Loucy (cell line): ENCODE data around the gene OSBPL2.
A peak's percentile ranks its signal among the peaks of the same experiment; 100 is the strongest.

Experiments
- H2AFZ ChIP-seq: fragments of 200-600 bp; sonication (generic); 2 replicates; pipeline ENCODE4 v1.6.0; 2016; ENCODE audit warnings: antibody characterized with exemption, mild to moderate bottlenecking, low read length, moderate library complexity
- H3F3A ChIP-seq: fragments of 200-600 bp; 2 replicates; pipeline ENCODE4 v1.6.0; 2016; ENCODE audit warnings: antibody characterized with exemption, low read depth, mild to moderate bottlenecking
- H3K27me3 ChIP-seq: fragments of 200-600 bp; sonication (generic); 2 replicates; pipeline ENCODE4 v1.6.1; 2014; ENCODE audit warnings: low read length, mild to moderate bottlenecking; ENCODE audit not compliant: insufficient read depth, poor library complexity, severe bottlenecking
- H3K36me3 ChIP-seq: fragments of 200-600 bp; sonication (generic); 2 replicates; pipeline ENCODE4 v1.6.1; 2016; ENCODE audit warnings: low read length; ENCODE audit not compliant: insufficient read depth
- H3K4me1 ChIP-seq: fragments of 200-600 bp; sonication (generic); 2 replicates; pipeline ENCODE4 v1.5.1; 2014; ENCODE audit warnings: low read length, mild to moderate bottlenecking; ENCODE audit not compliant: insufficient read depth, poor library complexity, severe bottlenecking
- H3K4me2 ChIP-seq: fragments of 200-600 bp; sonication (generic); 2 replicates; pipeline ENCODE4 v1.6.0; 2014; ENCODE audit warnings: antibody characterized with exemption, low read length, low read depth, mild to moderate bottlenecking; ENCODE audit not compliant: poor library complexity, severe bottlenecking
- H3K4me3 ChIP-seq: fragments of 200-600 bp; sonication (generic); 2 replicates; pipeline ENCODE4 v1.5.1; 2014; ENCODE audit warnings: low read length, mild to moderate bottlenecking, mixed read lengths; ENCODE audit not compliant: poor library complexity, severe bottlenecking
- H3K79me2 ChIP-seq: fragments of 200-600 bp; sonication (generic); 2 replicates; pipeline ENCODE4 v1.6.1; 2014; ENCODE audit warnings: low read length; ENCODE audit not compliant: insufficient read depth
- H3K9ac ChIP-seq: fragments of 200-600 bp; sonication (generic); 2 replicates; pipeline ENCODE4 v1.6.0; 2014; ENCODE audit warnings: mild to moderate bottlenecking, low read depth, low read length, moderate library complexity; ENCODE audit not compliant: poor library complexity, severe bottlenecking
- H3K9me2 ChIP-seq: fragments of 200-600 bp; sonication (generic); replicated peaks from 2 replicates; pipeline ENCODE4 v1.6.1; 2016; ENCODE audit warnings: low read depth, low read length, mixed read lengths
- H3K9me3 ChIP-seq: fragments of 200-600 bp; sonication (generic); 2 replicates; pipeline ENCODE4 v1.6.1; 2014; ENCODE audit warnings: mild to moderate bottlenecking, antibody characterized with exemption, low read length, low read depth; ENCODE audit not compliant: insufficient read depth
- H4K20me1 ChIP-seq: fragments of 200-600 bp; sonication (generic); 2 replicates; pipeline ENCODE4 v1.6.0; 2014; ENCODE audit warnings: antibody characterized with exemption, low read length, mild to moderate bottlenecking; ENCODE audit not compliant: insufficient read depth, poor library complexity, severe bottlenecking
- EZH2phosphoT487 ChIP-seq: fragments of 200-600 bp; IDR thresholded peaks from 2 replicates; pipeline ENCODE4 v1.6.1; 2018; ENCODE audit warnings: antibody characterized with exemption, mild to moderate bottlenecking, moderate library complexity, borderline replicate concordance
- TF ChIP-seq, protein P1 (sequence below): fragments of 200-600 bp; sonication (generic); conservative IDR thresholded peaks from 2 replicates; pipeline ENCODE4 v1.5.1; 2014; ENCODE audit warnings: mild to moderate bottlenecking, antibody characterized with exemption, low read length

The OSBPL2 gene

DNA sequence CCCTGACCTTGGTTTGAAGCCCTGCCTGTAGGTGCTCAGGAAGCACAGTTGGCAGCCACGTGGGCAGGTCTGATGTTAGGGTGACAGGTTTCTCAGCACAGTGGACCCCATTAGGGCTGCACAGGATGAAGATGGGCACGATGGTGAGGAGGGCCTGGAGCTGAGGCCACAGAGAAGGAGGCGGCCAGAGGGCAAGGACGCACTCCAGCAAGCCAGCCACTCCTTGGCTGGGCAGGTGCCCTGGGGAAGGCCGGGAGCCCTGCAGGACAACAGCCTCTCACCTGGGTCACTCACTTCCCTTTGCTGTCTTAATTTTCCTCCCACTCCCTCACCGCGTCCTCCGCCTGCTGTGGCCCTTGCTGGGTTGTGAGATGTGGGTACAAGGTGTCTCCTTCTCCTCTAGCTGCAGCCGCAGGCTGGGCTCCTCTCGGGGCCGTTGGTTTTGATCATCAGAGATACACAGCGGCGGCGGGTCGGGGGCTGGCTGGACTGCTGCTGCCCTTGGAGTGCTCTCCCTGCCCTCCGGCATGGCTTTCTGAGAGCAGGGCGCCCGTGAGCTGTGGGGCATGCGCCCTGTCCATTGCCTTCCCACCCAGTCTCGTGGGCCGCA is 5.7 kb downstream of the OSBPL2 start:
- Histone ChIP-seq H3K4me1 (peaks cover 66% of the 10 kb centered on the region), H3F3A (no peaks in the 10 kb centered on the region; the same call in 1 of the 2 replicates), H3K4me2 (peak overlapping the region; percentile 96), H2AFZ (peak overlapping the region; percentile 58; the same call in 1 of the 2 replicates), H3K9me2 (no peaks in the 10 kb centered on the region), H3K36me3 (no peaks in the 10 kb centered on the region), H3K27me3 (no peaks in the 10 kb centered on the region), H3K79me2 (peaks cover 97% of the 10 kb centered on the region), H3K9ac (peak overlapping the region; percentile 66), H4K20me1 (peaks cover 78% of the 10 kb centered on the region), H3K4me3 (peak overlapping the region; percentile 72), H3K9me3 (no peaks in the 10 kb centered on the region)
- TF ChIP-seq EZH2phosphoT487, result no peak
- TF ChIP-seq, protein P1, sequence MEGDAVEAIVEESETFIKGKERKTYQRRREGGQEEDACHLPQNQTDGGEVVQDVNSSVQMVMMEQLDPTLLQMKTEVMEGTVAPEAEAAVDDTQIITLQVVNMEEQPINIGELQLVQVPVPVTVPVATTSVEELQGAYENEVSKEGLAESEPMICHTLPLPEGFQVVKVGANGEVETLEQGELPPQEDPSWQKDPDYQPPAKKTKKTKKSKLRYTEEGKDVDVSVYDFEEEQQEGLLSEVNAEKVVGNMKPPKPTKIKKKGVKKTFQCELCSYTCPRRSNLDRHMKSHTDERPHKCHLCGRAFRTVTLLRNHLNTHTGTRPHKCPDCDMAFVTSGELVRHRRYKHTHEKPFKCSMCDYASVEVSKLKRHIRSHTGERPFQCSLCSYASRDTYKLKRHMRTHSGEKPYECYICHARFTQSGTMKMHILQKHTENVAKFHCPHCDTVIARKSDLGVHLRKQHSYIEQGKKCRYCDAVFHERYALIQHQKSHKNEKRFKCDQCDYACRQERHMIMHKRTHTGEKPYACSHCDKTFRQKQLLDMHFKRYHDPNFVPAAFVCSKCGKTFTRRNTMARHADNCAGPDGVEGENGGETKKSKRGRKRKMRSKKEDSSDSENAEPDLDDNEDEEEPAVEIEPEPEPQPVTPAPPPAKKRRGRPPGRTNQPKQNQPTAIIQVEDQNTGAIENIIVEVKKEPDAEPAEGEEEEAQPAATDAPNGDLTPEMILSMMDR, result no peak

DNA sequence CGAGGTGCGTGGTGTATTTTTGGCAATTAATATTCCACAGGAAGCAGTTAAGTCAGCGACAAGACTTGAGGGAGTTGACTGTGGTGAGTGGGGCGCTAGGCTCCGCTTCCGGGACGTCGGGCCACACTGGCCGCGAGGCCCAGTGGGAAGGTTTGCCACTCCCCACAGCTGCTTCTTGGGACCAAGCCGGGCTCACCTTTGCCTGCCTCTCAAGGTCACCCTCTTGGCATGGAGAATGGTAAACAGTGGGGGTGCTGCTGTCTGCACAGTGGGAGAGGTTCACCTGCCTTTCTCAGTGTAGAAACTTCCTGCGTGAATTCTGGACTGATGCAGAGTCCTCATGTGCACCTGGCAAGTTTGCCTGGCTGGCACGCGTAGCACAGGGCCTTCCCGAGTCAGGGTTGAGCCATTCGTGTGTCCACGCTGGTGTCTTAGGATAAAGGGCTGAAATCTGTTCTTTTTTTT is 6.4 kb downstream of the OSBPL2 start:
- no peaks in the 10 kb centered on the region for H3K36me3 ChIP-seq
- H3K27me3 ChIP-seq, result no peaks in the 10 kb centered on the region
- no peaks in the 10 kb centered on the region; the same call in 1 of the 2 replicates for H3F3A ChIP-seq
- peaks cover 77% of the 10 kb centered on the region for H4K20me1 ChIP-seq
- peak overlapping the region; percentile 66 for H3K9ac ChIP-seq
- no peaks in the 10 kb centered on the region for H3K9me3 ChIP-seq
- H2AFZ ChIP-seq, result peak overlapping the region; percentile 58
- H3K4me1 ChIP-seq, result peaks cover 62% of the 10 kb centered on the region
- H3K4me2 ChIP-seq, result peak overlapping the region; percentile 96
- no peak for TF ChIP-seq EZH2phosphoT487
- TF ChIP-seq, protein P1, result no peak
- H3K79me2 ChIP-seq, result peaks cover 94% of the 10 kb centered on the region
- H3K9me2 ChIP-seq, result no peaks in the 10 kb centered on the region
- peak overlapping the region; percentile 72 for H3K4me3 ChIP-seq

DNA sequence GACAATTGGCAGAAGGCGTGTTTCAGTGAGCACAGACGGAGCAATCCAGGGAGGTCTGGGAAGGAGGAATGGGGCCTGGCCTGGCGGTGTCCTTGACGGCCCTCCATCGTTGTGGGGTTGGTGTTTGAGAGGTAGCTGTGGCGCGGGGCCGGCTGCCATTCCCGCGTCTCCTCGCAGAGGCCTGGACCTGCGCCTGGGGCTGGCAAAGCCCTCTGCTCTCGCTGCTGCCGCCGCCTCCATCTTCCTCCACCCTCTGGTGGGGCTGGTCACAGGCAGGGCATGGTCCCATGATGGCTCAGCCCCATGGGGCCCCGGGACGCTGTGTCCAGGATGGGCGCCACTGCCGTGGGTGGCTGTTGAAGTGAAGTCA is 7.6 kb downstream of the OSBPL2 start:
- peaks cover 93% of the 10 kb centered on the region for H3K79me2 ChIP-seq

More for the DNA sequence above, 7.6 kb downstream of the OSBPL2 start:
- no peaks in the 10 kb centered on the region; the same call in 1 of the 2 replicates for H3F3A ChIP-seq
- H3K9ac ChIP-seq, result peak overlapping the region; percentile 66
- H3K4me3 ChIP-seq, result no peak overlapping the region
- no peak overlapping the region for H2AFZ ChIP-seq
- H3K9me2 ChIP-seq, result no peaks in the 10 kb centered on the region
- no peaks in the 10 kb centered on the region for H3K36me3 ChIP-seq
- no peaks in the 10 kb centered on the region for H3K9me3 ChIP-seq
- H4K20me1 ChIP-seq, result peaks cover 75% of the 10 kb centered on the region
- TF ChIP-seq, protein P1, result no peak
- no peak for TF ChIP-seq EZH2phosphoT487
- no peak overlapping the region for H3K4me2 ChIP-seq
- H3K27me3 ChIP-seq, result no peaks in the 10 kb centered on the region
- H3K4me1 ChIP-seq, result peaks cover 52% of the 10 kb centered on the region
